HepG2 (cell line): ENCODE measurements around the gene OR2V2. TPM values are rescaled to one million over a fixed set of nuclear protein-coding genes. Genes with fewer than 3 reads are reported as not detected.

ENCODE experiments used
- ATF2 ChIP-seq: sonication (generic); formaldehyde crosslinking; IDR thresholded peaks from 2 replicates; pipeline ENCODE4 v1.4.0; 2020; ENCODE audit warnings: missing genetic modification reagents
- CBX2 ChIP-seq, 2 experiments: fragments of 200-600 bp in 1 of 2; sonication (generic); formaldehyde crosslinking in 1 of 2; IDR thresholded peaks; 2 replicates each; pipeline versions ENCODE4 v1.7.0 to v1.8.1; 2018 to 2022; ENCODE audit warnings: low read depth in 2 of 2, low read length in 1 of 2, mild to moderate bottlenecking in 1 of 2, missing genetic modification reagents in 1 of 2
- DZIP1 ChIP-seq: sonication (generic); formaldehyde crosslinking; IDR thresholded peaks from 2 replicates; pipeline ENCODE4 v1.5.0; 2020; ENCODE audit warnings: mild to moderate bottlenecking, missing genetic modification reagents
- KAT7 ChIP-seq: IDR thresholded peaks from 2 replicates; pipeline ENCODE4 v1.6.1; 2018; ENCODE audit warnings: borderline replicate concordance, missing compliant biosample characterization
- LCORL ChIP-seq, 2 experiments: fragments of 450-650 bp in 1 of 2; sonication (generic) in 1 of 2; formaldehyde crosslinking in 1 of 2; IDR thresholded peaks; 2 replicates each; pipeline versions ENCODE4 v1.5.0 to v1.6.1; 2017 to 2020; ENCODE audit warnings: antibody characterized with exemption in 1 of 2, missing genetic modification reagents in 1 of 2
- PRDM4 ChIP-seq: sonication (generic); formaldehyde crosslinking; IDR thresholded peaks from 2 replicates; pipeline ENCODE4 v1.9.0; 2021; ENCODE audit warnings: missing genetic modification reagents, borderline replicate concordance
- RARA ChIP-seq: IDR thresholded peaks from 2 replicates; pipeline ENCODE4 v1.6.1; 2016; ENCODE audit warnings: missing genetic modification reagents, missing compliant biosample characterization
- SIN3B ChIP-seq: fragments of 150-350 bp; IDR thresholded peaks from 2 replicates; pipeline ENCODE4 v1.6.1; 2014; ENCODE audit warnings: low read length
- TFDP2 ChIP-seq: sonication (generic); formaldehyde crosslinking; IDR thresholded peaks from 2 replicates; pipeline ENCODE4 v1.4.0; 2020; ENCODE audit warnings: missing genetic modification reagents
- TOPORS ChIP-seq: sonication (generic); formaldehyde crosslinking; IDR thresholded peaks from 2 replicates; pipeline ENCODE4 v1.8.0; 2023; ENCODE audit warnings: mild to moderate bottlenecking, missing genetic modification reagents
- ZNF124 ChIP-seq: sonication (generic); formaldehyde crosslinking; IDR thresholded peaks from 2 replicates; pipeline ENCODE4 v1.4.0; 2020; ENCODE audit warnings: missing genetic modification reagents
- ZNF569 ChIP-seq: sonication (generic); formaldehyde crosslinking; IDR thresholded peaks from 2 replicates; pipeline ENCODE4 v1.5.0; 2020; ENCODE audit warnings: mild to moderate bottlenecking, missing genetic modification reagents, moderate library complexity, borderline replicate concordance
- ZNF614 ChIP-seq: IDR thresholded peaks from 2 replicates; pipeline ENCODE4 v1.6.1; 2018; ENCODE audit warnings: missing biosample characterization, missing genetic modification reagents, inconsistent platforms, borderline replicate concordance
- ZNF710 ChIP-seq: sonication (generic); formaldehyde crosslinking; IDR thresholded peaks from 2 replicates; pipeline ENCODE4 v1.5.0; 2020; ENCODE audit warnings: mild to moderate bottlenecking, missing genetic modification reagents, borderline replicate concordance
- ZUFSP ChIP-seq: sonication (generic); formaldehyde crosslinking; IDR thresholded peaks from 2 replicates; pipeline ENCODE4 v1.9.0; 2021; ENCODE audit warnings: missing genetic modification reagents, mild to moderate bottlenecking, borderline replicate concordance
- polyA plus RNA-seq, 8 experiments: library from polyadenylated mRNA; depleted of rRNA in 3 of 8; stranded (reverse) in 7 of 8; unstranded in 1 of 8; fragments of >200 nt; fragmentation: Illumina TruSeq in 4 of 8; extraction: Trizol in 4 of 8; gene quantifications; 2 replicates each; pipeline versions ENCODE4 v1.2.1 to v1.2.3, GENCODE V29; 2011 to 2016; ENCODE audit warnings: low read depth in 4 of 8, missing spikeins in 1 of 8, mixed read lengths in 1 of 8; ENCODE audit not compliant: insufficient read depth in 1 of 8
- total RNA-seq, 5 experiments: library from RNA; depleted of rRNA; stranded (reverse); fragments of >200 nt; fragmentation: Illumina TruSeq; extraction: Trizol; gene quantifications; 2 replicates each; pipeline ENCODE4 v1.2.3, GENCODE V29; 2016; ENCODE audit warnings: low read depth in 1 of 5

The OR2V2 gene
- total and polyA plus RNA-seq, 2 of the 13 experiments (the other 11 are each of a cell fraction or from before 2014, with no cell fraction given): not detected

GRCh38 chr5:181181650-181182565, 34.5 kb downstream of the OR2V2 start (continued):
- TF ChIP-seq ZUFSP (no peak), ZNF710 (CRISPR knock-in tag) (no peak), DZIP1 (CRISPR knock-in tag) (no peak), RARA (CRISPR knock-in tag) (peak; percentile 25; the same call in 1 of the 2 replicates), PRDM4 (CRISPR knock-in tag) (no peak), ATF2 (CRISPR knock-in tag) (0 out of 2 replicates have a peak, but pooled peaks have one; percentile 48), ZNF614 (CRISPR knock-in tag) (peak; percentile 87), KAT7 (CRISPR knock-in tag) (no peak), LCORL (IDR thresholded peaks at IDR 0.05) (no peak), LCORL (CRISPR knock-in tag; IDR thresholded peaks at IDR 0.05) (no peak), ZNF569 (no peak), TOPORS (CRISPR knock-in tag) (no peak), SIN3B (no peak), ZNF124 (CRISPR knock-in tag) (peak; percentile 67; the same call in 1 of the 2 replicates), CBX2 (IDR thresholded peaks at IDR 0.05; ENCODE audit: low read depth, low read length) (no peak), CBX2 (CRISPR knock-in tag; IDR thresholded peaks at IDR 0.05; ENCODE audit: low read depth) (no peak), TFDP2 (CRISPR knock-in tag) (no peak)
